SK-N-SH treated with all-trans-retinoic acid at 6 μM for 48 hours (cell line): ENCODE data around the gene DCDC2C.

Source experiments
- ATAC-seq: fragments of 200-7000 bp; cut with Tn5 transposase; 3 replicates; pipeline ENCODE4 v1.9.1; 2020; ENCODE audit warnings: mild to moderate bottlenecking, moderate library complexity
- BACH2 ChIP-seq: fragments of 250-450 bp; sonication (Bioruptor Pico); IDR thresholded peaks from 2 replicates; pipeline ENCODE4 v1.9.0; 2021; ENCODE audit warnings: mild to moderate bottlenecking, borderline replicate concordance
- CREB5 ChIP-seq: fragments of 250-450 bp; sonication (Bioruptor Pico); IDR thresholded peaks from 2 replicates; pipeline ENCODE4 v1.5.1; 2020; ENCODE audit warnings: low read depth, mild to moderate bottlenecking, moderate library complexity
- CSDC2 ChIP-seq: fragments of 250-450 bp; sonication (Bioruptor Pico); IDR thresholded peaks from 2 replicates; pipeline ENCODE4 v1.5.0; 2020; ENCODE audit warnings: mild to moderate bottlenecking, moderate library complexity
- CSRNP3 ChIP-seq: fragments of 250-450 bp; sonication (Bioruptor Pico); IDR thresholded peaks from 2 replicates; pipeline ENCODE4 v1.5.1; 2021; ENCODE audit warnings: mild to moderate bottlenecking, moderate library complexity
- ESRRG ChIP-seq: fragments of 250-450 bp; sonication (Bioruptor Pico); IDR thresholded peaks from 2 replicates; pipeline ENCODE4 v1.6.1; 2021; ENCODE audit warnings: mild to moderate bottlenecking
- GLIS3 ChIP-seq: fragments of 250-450 bp; sonication (Bioruptor Pico); IDR thresholded peaks from 2 replicates; pipeline ENCODE4 v1.5.0; 2020; ENCODE audit warnings: mild to moderate bottlenecking, moderate library complexity
- ISL1 ChIP-seq: fragments of 250-450 bp; sonication (Bioruptor Pico); IDR thresholded peaks from 2 replicates; pipeline ENCODE4 v2.1.2; 2022; ENCODE audit warnings: mild to moderate bottlenecking, moderate library complexity
- OSR1 ChIP-seq: fragments of 250-450 bp; sonication (Bioruptor Pico); IDR thresholded peaks from 2 replicates; pipeline ENCODE4 v1.8.0; 2022; ENCODE audit warnings: moderate library complexity, mild to moderate bottlenecking, inconsistent platforms
- PATZ1 ChIP-seq: fragments of 250-450 bp; sonication (Bioruptor Pico); IDR thresholded peaks from 2 replicates; pipeline ENCODE4 v1.8.0; 2020; ENCODE audit warnings: mild to moderate bottlenecking, moderate library complexity, borderline replicate concordance
- POU6F1 ChIP-seq: fragments of 250-450 bp; sonication (Bioruptor Pico); IDR thresholded peaks from 2 replicates; pipeline ENCODE4 v1.8.0; 2021; ENCODE audit warnings: low read depth, mild to moderate bottlenecking, moderate library complexity, borderline replicate concordance
- PPARA ChIP-seq: fragments of 250-450 bp; sonication (Bioruptor Pico); IDR thresholded peaks from 2 replicates; pipeline ENCODE4 v1.5.0; 2020; ENCODE audit warnings: mild to moderate bottlenecking, borderline replicate concordance
- RARB ChIP-seq: fragments of 250-450 bp; sonication (Bioruptor Pico); IDR thresholded peaks from 2 replicates; pipeline ENCODE4 v1.8.0; 2021; ENCODE audit warnings: mild to moderate bottlenecking, moderate library complexity
- SNAI2 ChIP-seq: fragments of 250-450 bp; sonication (Bioruptor Pico); IDR thresholded peaks from 2 replicates; pipeline ENCODE4 v1.5.0; 2020; ENCODE audit warnings: mild to moderate bottlenecking, moderate library complexity
- TCF4 ChIP-seq: fragments of 250-450 bp; sonication (Bioruptor Pico); IDR thresholded peaks from 2 replicates; pipeline ENCODE4 v1.8.0; 2021; ENCODE audit warnings: mild to moderate bottlenecking, moderate library complexity, borderline replicate concordance
- TOX ChIP-seq: fragments of 250-450 bp; sonication (Bioruptor Pico); IDR thresholded peaks from 2 replicates; pipeline ENCODE4 v1.8.0; 2021; ENCODE audit warnings: mild to moderate bottlenecking, moderate library complexity, borderline replicate concordance
- ZC3H10 ChIP-seq: fragments of 250-450 bp; sonication (Bioruptor Pico); IDR thresholded peaks from 2 replicates; pipeline ENCODE4 v1.5.1; 2021; ENCODE audit warnings: mild to moderate bottlenecking, moderate library complexity
- ZFP30 ChIP-seq: fragments of 450-650 bp; formaldehyde crosslinking; IDR thresholded peaks from 2 replicates; pipeline ENCODE4 v1.5.0; 2022; ENCODE audit warnings: mild to moderate bottlenecking, moderate library complexity
- ZNF70 ChIP-seq: fragments of 450-650 bp; formaldehyde crosslinking; IDR thresholded peaks from 2 replicates; pipeline ENCODE4 v1.5.0; 2020; ENCODE audit warnings: mild to moderate bottlenecking, moderate library complexity
- ZNF8 ChIP-seq: fragments of 450-650 bp; formaldehyde crosslinking; IDR thresholded peaks from 2 replicates; pipeline ENCODE4 v1.5.0; 2020; ENCODE audit warnings: mild to moderate bottlenecking, moderate library complexity

The DCDC2C gene

GRCh38 chr2:3741867-3742602 is 38.7 kb downstream of the DCDC2C start:
- TF ChIP-seq ISL1 (CRISPR knock-in tag) (no peak), ESRRG (CRISPR knock-in tag) (no peak), ZNF8 (no peak)
- no peak for ATAC-seq

- no peak for TF ChIP-seq TCF4 (CRISPR knock-in tag)
- no peak for TF ChIP-seq ZNF8
- TF ChIP-seq ISL1 (CRISPR knock-in tag) = no peak
- no peak for TF ChIP-seq TOX
- no peak for TF ChIP-seq SNAI2 (CRISPR knock-in tag)
- no peak for TF ChIP-seq PPARA (CRISPR knock-in tag)
- TF ChIP-seq GLIS3 (CRISPR knock-in tag) = no peak
- TF ChIP-seq PATZ1 (CRISPR knock-in tag) = no peak
- no peak for TF ChIP-seq CSDC2 (CRISPR knock-in tag)
- no peak for TF ChIP-seq RARB (CRISPR knock-in tag)
- no peak for TF ChIP-seq CSRNP3 (CRISPR knock-in tag)
- no peak for TF ChIP-seq CREB5
- TF ChIP-seq, all 23 proteins: peak for 0
- ATAC-seq = no peak
These were observed 39.6 kb downstream of the DCDC2C start for GRCh38 chr2:3742743-3743508.

- TF ChIP-seq ZC3H10 (CRISPR knock-in tag) (no peak), GLIS3 (CRISPR knock-in tag) (no peak), ZNF8 (no peak), OSR1 (no peak), SNAI2 (CRISPR knock-in tag) (no peak), ISL1 (CRISPR knock-in tag) (no peak), ZFP30 (CRISPR knock-in tag) (no peak), ZNF70 (CRISPR knock-in tag) (no peak), BACH2 (CRISPR knock-in tag) (no peak), PATZ1 (CRISPR knock-in tag) (no peak), PPARA (CRISPR knock-in tag) (no peak), POU6F1 (CRISPR knock-in tag) (no peak), ESRRG (CRISPR knock-in tag) (no peak)
- no peak for ATAC-seq
These were observed 40.7 kb downstream of the DCDC2C start for GRCh38 chr2:3743951-3744555.
